ENCODE measurements around the gene RNF121. TPM values are rescaled to one million over a fixed set of nuclear protein-coding genes. Genes with fewer than 3 reads are reported as not detected.

The RNF121 gene
- total RNA-seq, 2 donors from 2014 or later, result 17.9 to 24.4 TPM

DNA sequence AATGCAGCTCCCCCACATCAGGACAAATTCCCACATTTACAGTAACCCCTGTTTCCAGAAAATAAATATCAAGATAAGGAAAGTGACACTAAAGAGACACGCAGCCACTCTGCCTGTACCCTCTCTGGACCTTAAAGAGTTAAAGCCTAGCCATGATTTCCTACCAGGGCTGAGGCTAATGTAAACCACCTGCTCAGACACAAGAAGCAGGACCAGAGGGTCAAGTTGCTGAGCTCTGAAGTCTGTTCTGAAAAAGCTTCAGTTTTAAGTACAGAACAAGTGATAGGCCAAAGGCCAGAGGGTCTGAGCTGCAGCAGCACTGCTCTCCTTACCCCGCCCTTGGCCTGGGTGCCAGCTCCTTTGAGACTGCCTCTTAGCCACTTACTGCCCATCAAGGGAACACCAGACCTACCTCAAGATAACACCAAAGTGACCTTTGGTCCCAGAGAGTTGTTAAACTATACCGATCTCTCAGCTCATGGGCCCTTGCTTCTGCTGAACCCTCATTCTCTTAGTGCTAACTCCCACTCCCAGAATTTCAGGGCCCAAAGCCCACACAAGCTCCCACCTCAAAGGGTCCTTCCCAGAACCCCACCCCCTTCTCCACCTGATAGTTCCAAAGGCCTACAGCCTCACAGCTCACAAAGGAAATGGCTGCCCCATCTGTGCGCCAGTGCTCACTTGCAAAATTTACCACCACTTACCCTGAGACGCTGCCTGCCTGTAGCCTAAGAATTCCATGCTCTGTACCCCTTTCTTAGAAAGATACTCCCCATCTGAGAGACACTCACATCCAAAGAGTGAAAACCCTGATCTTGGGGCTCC lies 110.4 kb downstream of the RNF121 start:
- H3K27me3 ChIP-seq, result no peaks in the 10 kb centered on the region
- no peaks in the 10 kb centered on the region for H3K9me3 ChIP-seq
- intact Hi-C loops (cut with DNase I), result no loop called here
- H3K4me1 ChIP-seq, result peaks cover 55% of the 10 kb centered on the region
- DNase-seq, result peak; percentile 68 to 88 (median 80)
- peaks cover 0 to 3% of the 10 kb centered on the region in 2 donors for H3K36me3 ChIP-seq (replicated peaks in 1 of 2; ENCODE audit: insufficient read depth in 1 of 2, low read depth in 2 of 2)
- H3K4me3 ChIP-seq, result peak overlapping the region; percentile 35 to 66
- 11 to 19% methylated on average over 5 of the region's 5 CpGs for WGBS, 2 donors
- TF ChIP-seq, protein P1, sequence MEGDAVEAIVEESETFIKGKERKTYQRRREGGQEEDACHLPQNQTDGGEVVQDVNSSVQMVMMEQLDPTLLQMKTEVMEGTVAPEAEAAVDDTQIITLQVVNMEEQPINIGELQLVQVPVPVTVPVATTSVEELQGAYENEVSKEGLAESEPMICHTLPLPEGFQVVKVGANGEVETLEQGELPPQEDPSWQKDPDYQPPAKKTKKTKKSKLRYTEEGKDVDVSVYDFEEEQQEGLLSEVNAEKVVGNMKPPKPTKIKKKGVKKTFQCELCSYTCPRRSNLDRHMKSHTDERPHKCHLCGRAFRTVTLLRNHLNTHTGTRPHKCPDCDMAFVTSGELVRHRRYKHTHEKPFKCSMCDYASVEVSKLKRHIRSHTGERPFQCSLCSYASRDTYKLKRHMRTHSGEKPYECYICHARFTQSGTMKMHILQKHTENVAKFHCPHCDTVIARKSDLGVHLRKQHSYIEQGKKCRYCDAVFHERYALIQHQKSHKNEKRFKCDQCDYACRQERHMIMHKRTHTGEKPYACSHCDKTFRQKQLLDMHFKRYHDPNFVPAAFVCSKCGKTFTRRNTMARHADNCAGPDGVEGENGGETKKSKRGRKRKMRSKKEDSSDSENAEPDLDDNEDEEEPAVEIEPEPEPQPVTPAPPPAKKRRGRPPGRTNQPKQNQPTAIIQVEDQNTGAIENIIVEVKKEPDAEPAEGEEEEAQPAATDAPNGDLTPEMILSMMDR (IDR thresholded peaks at IDR 0.05), result no peak
- peak in 2 of 3 donors; percentile 12 to 20 for TF ChIP-seq POLR2A (IDR thresholded peaks at IDR 0.05)
- peak; percentile 12 for ATAC-seq
- peak overlapping the region; percentile 91 to 98 (median 95) for H3K27ac ChIP-seq

DNA sequence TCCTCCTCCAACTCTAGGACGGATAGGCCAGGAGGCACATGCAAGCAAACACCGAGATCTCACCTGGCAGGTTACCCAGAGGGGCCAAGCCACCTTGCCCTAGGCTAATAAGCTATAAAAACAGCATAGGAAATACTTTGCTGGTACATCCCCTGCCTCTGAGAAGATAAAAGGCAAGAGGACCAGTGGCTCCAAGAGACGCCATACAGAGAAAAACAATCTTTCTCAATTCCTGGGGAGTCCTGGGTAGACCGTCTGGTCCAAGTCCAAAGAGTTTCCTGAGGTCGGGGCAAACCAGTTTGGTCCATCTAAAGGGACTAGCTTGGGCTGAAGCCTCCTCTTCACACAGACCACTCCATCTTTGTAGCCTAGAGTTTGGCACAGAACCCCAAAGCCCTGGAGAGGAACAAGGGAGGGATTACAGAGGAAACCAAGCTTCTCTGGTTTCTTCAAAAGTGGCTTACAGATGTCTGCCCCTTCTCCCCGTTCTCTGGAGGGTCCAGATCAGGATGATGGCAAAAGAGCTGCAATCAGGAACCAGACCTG lies 111.1 kb downstream of the RNF121 start:
- DNase-seq (peak; percentile 22 to 59 (median 46)), ATAC-seq (no peak)
- intact Hi-C loops (cut with DNase I), result no loop called here
- Histone ChIP-seq H3K4me3 (peak overlapping the region; percentile 35 to 66), H3K4me1 (peaks cover 59% of the 10 kb centered on the region), H3K27me3 (no peaks in the 10 kb centered on the region), H3K27ac (peak overlapping the region; percentile 91 to 98 (median 95)), H3K9me3 (no peaks in the 10 kb centered on the region), H3K36me3 (replicated peaks in 1 of 2; ENCODE audit: insufficient read depth in 1 of 2, low read depth in 2 of 2) (peaks cover 0 to 3% of the 10 kb centered on the region in 2 donors)
- WGBS, 2 donors, result 2 to 12% methylated on average over 6 of the region's 6 CpGs
- TF ChIP-seq, protein P1 (IDR thresholded peaks at IDR 0.05), result no peak
- TF ChIP-seq POLR2A (IDR thresholded peaks at IDR 0.05), result no peak

DNA sequence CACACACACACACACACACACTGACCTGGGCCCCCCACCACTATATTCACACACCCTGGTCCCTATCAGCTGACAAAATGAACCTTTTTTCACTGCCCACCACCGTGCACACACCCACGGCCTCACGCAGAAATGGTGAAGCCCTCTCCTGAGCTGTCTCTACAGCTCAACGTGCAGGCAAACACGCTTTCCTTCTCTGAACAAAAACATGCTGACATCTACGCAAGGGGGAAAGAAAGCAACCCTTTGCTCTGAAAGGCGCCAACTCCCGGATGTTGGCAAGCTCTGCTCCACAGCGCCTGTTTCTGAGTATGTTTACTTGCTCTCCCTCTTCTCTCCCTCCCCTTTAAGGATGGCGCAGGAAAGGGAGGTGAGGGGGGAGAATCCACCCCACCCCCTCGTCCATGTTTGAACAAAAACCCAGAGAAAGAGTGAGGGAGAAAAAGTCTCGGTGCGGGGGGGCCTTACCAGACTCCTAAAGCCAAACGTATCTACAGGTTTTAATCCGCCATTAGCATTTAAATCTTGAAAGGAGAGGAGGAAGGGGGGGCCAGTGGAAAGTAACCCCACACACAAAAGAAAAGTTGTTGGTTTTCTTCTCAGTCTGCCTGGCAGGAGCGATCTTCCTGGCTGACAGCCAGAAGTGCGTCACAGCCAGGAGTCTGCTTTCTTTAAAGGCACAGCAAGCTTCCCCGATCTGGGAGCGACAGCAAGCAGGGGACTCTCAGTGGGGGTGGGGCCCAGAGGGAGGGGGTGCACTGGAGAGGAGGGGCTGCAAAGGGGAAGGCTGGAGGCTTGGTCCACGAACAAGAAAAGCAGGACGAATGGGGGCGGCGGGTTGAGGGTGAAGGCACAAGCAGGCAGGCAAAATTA lies 111.9 kb downstream of the RNF121 start:
- 0% methylated on average over 21 to 23 of the region's 23 CpGs for WGBS, 2 donors
- no peaks in the 10 kb centered on the region for H3K27me3 ChIP-seq
- H3K4me1 ChIP-seq, result peaks cover 59% of the 10 kb centered on the region
- peak; percentile 86 for ATAC-seq
- TF ChIP-seq POLR2A (IDR thresholded peaks at IDR 0.05), result no peak
- TF ChIP-seq, protein P1 (IDR thresholded peaks at IDR 0.05), result no peak
- peak; percentile 95 to 96 (median 96) for DNase-seq
- intact Hi-C loops (cut with DNase I), result no loop called here
- H3K4me3 ChIP-seq, result peak overlapping the region; percentile 35 to 66
- H3K9me3 ChIP-seq, result no peaks in the 10 kb centered on the region
- peak overlapping the region; percentile 91 to 98 (median 95) for H3K27ac ChIP-seq
- H3K36me3 ChIP-seq (replicated peaks in 1 of 2; ENCODE audit: insufficient read depth in 1 of 2, low read depth in 2 of 2), result no peaks in the 10 kb centered on the region

DNA sequence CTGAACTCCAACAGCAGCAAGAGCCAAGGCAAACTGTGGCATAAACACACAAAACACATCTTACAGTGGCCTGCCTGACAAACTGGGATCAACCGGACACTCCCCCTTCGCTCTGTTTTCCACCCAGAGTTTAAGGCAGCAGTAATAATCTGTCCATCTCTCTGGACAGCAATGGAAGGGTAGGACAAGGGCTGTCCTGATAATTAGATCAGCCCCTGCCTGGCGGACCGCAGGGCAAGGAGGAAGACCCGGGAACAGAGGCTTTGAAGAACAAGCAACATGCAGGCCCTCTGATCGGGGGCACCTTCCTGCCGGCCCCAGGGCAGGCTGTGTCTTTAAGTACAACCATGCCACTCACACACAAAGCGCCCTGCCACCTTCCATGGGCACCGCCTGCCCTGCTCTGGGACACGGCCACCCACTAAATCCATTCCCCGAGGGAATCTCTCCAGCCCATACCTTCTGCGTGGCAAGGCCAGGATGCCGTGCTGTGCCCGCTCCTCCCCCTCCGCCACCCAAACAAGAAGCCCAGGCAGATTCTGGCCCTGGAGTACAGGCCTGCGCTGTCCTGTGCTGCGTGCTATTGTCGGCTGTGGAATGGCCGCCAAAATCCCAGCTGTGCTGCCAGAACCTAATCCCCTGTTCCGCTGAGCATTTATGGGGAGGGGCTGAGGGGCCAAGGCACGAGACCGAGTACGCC lies 112.7 kb downstream of the RNF121 start:
- 1% methylated on average over 12 to 21 of the region's 23 CpGs for WGBS, 2 donors
- Histone ChIP-seq H3K27ac (peak overlapping the region; percentile 91 to 98 (median 95)), H3K4me1 (peaks cover 54% of the 10 kb centered on the region), H3K27me3 (no peaks in the 10 kb centered on the region), H3K4me3 (peak overlapping the region; percentile 35 to 66), H3K36me3 (replicated peaks in 1 of 2; ENCODE audit: insufficient read depth in 1 of 2, low read depth in 2 of 2) (no peaks in the 10 kb centered on the region), H3K9me3 (no peaks in the 10 kb centered on the region)
- DNase-seq, result peak; percentile 81 to 88 (median 87)
- intact Hi-C loops (cut with DNase I), result no loop called here
- peak; percentile 75 for ATAC-seq
- TF ChIP-seq POLR2A (IDR thresholded peaks at IDR 0.05), result peak; percentile 79 to 92 (median 90)
- TF ChIP-seq, protein P1 (IDR thresholded peaks at IDR 0.05), result no peak
